ENCODE measurements around the gene TIA1. TPM values are rescaled to one million over a fixed set of nuclear protein-coding genes. Genes with fewer than 3 reads are reported as not detected.
A peak's percentile ranks its signal among the peaks of the same experiment; 100 is the strongest.

TIA1 gene
- total and polyA plus RNA-seq, 4 experiments from 2014 or later: 43.3 to 208 (median 126) TPM

GRCh38 chr2:70247364-70248180 lies 856 bp downstream of the TIA1 start:
- peak overlapping the region; percentile 39 to 89 for H3K4me3 ChIP-seq (ENCODE audit: low read length in 2 of 2)
- H3K4me1 Mint-ChIP-seq: peaks cover 31 to 59% (median 39%) of the 10 kb centered on the region in 4 donors
- H3K9me3 Mint-ChIP-seq: peaks cover 0 to 5% (median 0%) of the 10 kb centered on the region in 8 donors
- H3K4me1 ChIP-seq (ENCODE audit: insufficient read depth, low read length): peaks cover 46% of the 10 kb centered on the region
- ChIA-PET CTCF (ENCODE audit: partially characterized antibody) (interaction anchor here (0.7 kb wide), 1 partner anchor 55 kb away, joined by 3 read pairs; no protein-coding TSS in a partner anchor), POLR2A (ENCODE audit: partially characterized antibody) (interaction anchor here (0.9 to 2.7 kb wide), 13 partner anchors 10 to 333 kb away, joined by 3 to 37 read pairs (median 7); partner anchors contain the start of genes C2orf42, FAM136A, MXD1 and PCYOX1)
- peak overlapping the region; percentile 93 to 99 (median 99) for H3K27ac Mint-ChIP-seq
- H3K36me3 ChIP-seq (ENCODE audit: insufficient read depth, low read length): no peaks in the 10 kb centered on the region
- intact Hi-C loops (cut with micrococcal nuclease): loop anchor here (1.0 to 5.0 kb wide), 8 partner anchors 11 to 355 kb away; partner anchors contain the start of genes PCBP1, PCYOX1, SNRNP27 and SNRPG
- H3K27me3 Mint-ChIP-seq: peaks cover 2 to 4% of the 10 kb centered on the region in 2 donors
- H3K27ac ChIP-seq (ENCODE audit: low read depth, low read length): peak overlapping the region; percentile 95
- H3K36me3 Mint-ChIP-seq: peaks cover 4 to 27% of the 10 kb centered on the region in 2 donors
- no peaks in the 10 kb centered on the region for H3K9me3 ChIP-seq (ENCODE audit: control insufficient read depth in 1 of 2, low read length in 2 of 2)
- DNase-seq: no peak
- peak overlapping the region; percentile 90 to 99 (median 96) for H3K4me3 Mint-ChIP-seq
- H3K27me3 ChIP-seq (ENCODE audit: insufficient read depth, low read length): no peaks in the 10 kb centered on the region

GRCh38 chr2:70243806-70244584 lies 4.4 kb downstream of the TIA1 start:
- ChIA-PET CTCF (ENCODE audit: partially characterized antibody) (interaction anchor here (1.3 kb wide), 1 partner anchor 13 kb away, joined by 3 read pairs; no protein-coding TSS in a partner anchor), POLR2A (ENCODE audit: partially characterized antibody) (interaction anchor here (1.0 to 1.2 kb wide), 2 partner anchors 14 to 53 kb away, joined by 4 to 6 read pairs; partner anchors contain the start of genes C2orf42 and PCYOX1)
- Histone ChIP-seq H3K27me3 (ENCODE audit: insufficient read depth, low read length) (no peaks in the 10 kb centered on the region), H3K9me3 (ENCODE audit: control insufficient read depth in 1 of 2, low read length in 2 of 2) (no peaks in the 10 kb centered on the region), H3K4me1 (ENCODE audit: insufficient read depth, low read length) (peaks cover 66% of the 10 kb centered on the region), H3K27ac (ENCODE audit: low read depth, low read length) (no peak overlapping the region), H3K4me3 (ENCODE audit: low read length in 2 of 2) (no peak overlapping the region), H3K36me3 (ENCODE audit: insufficient read depth, low read length) (peaks cover 4% of the 10 kb centered on the region)
- Mint-ChIP-seq H3K4me1 (peaks cover 33 to 78% (median 53%) of the 10 kb centered on the region in 4 donors), H3K9me3 (peaks cover 0 to 5% (median 0%) of the 10 kb centered on the region in 8 donors), H3K27ac (peak overlapping the region in 4 of 7 donors; percentile 9 to 48 (median 32)), H3K27me3 (peaks cover 2 to 4% of the 10 kb centered on the region in 2 donors), H3K4me3 (peak overlapping the region in 7 of 8 donors; percentile 15 to 66 (median 35)), H3K36me3 (peaks cover 12 to 39% of the 10 kb centered on the region in 2 donors)
- DNase-seq: no peak
- intact Hi-C loops (cut with micrococcal nuclease): no loop called here

GRCh38 chr2:70242552-70242951 lies 5.9 kb downstream of the TIA1 start:
- peaks cover 12 to 28% of the 10 kb centered on the region in 2 donors for H3K36me3 Mint-ChIP-seq
- no peaks in the 10 kb centered on the region for H3K9me3 Mint-ChIP-seq
- no peak for DNase-seq
- no peaks in the 10 kb centered on the region for H3K27me3 Mint-ChIP-seq
- CTCF ChIA-PET (ENCODE audit: partially characterized antibody): no interaction called here
- H3K9me3 ChIP-seq (ENCODE audit: control insufficient read depth in 1 of 2, low read length in 2 of 2): no peaks in the 10 kb centered on the region
- peaks cover 31 to 67% (median 54%) of the 10 kb centered on the region in 4 donors for H3K4me1 Mint-ChIP-seq
- no peaks in the 10 kb centered on the region for H3K27me3 ChIP-seq (ENCODE audit: insufficient read depth, low read length)
- intact Hi-C loops (cut with micrococcal nuclease): no loop called here
- H3K36me3 ChIP-seq (ENCODE audit: insufficient read depth, low read length): peaks cover 4% of the 10 kb centered on the region
- H3K27ac ChIP-seq (ENCODE audit: low read depth, low read length): no peak overlapping the region
- POLR2A ChIA-PET (ENCODE audit: partially characterized antibody): interaction anchor here (1.4 kb wide), 1 partner anchor 156 kb away, joined by 3 read pairs; no protein-coding TSS in a partner anchor
- H3K4me1 ChIP-seq (ENCODE audit: insufficient read depth, low read length): peaks cover 66% of the 10 kb centered on the region
- peak overlapping the region in 2 of 8 donors; percentile 22 to 68 for H3K4me3 Mint-ChIP-seq
- no peak overlapping the region for H3K4me3 ChIP-seq (ENCODE audit: low read length in 2 of 2)
- peak overlapping the region in 4 of 7 donors; percentile 24 to 77 (median 46) for H3K27ac Mint-ChIP-seq

GRCh38 chr2:70241340-70241739 lies 7.1 kb downstream of the TIA1 start:
- H3K4me1 ChIP-seq (ENCODE audit: insufficient read depth, low read length): peaks cover 57% of the 10 kb centered on the region
- H3K36me3 ChIP-seq (ENCODE audit: insufficient read depth, low read length): peaks cover 4% of the 10 kb centered on the region
- Mint-ChIP-seq H3K27ac (peak overlapping the region in 1 of 7 donors; percentile 69), H3K9me3 (no peaks in the 10 kb centered on the region), H3K4me3 (peak overlapping the region in 2 of 8 donors; percentile 13 to 25), H3K27me3 (no peaks in the 10 kb centered on the region), H3K36me3 (peaks cover 12 to 21% of the 10 kb centered on the region in 2 donors), H3K4me1 (peaks cover 26 to 55% (median 46%) of the 10 kb centered on the region in 4 donors)
- no peak overlapping the region for H3K27ac ChIP-seq (ENCODE audit: low read depth, low read length)
- H3K9me3 ChIP-seq (ENCODE audit: control insufficient read depth in 1 of 2, low read length in 2 of 2): no peaks in the 10 kb centered on the region
- no peak for DNase-seq
- H3K27me3 ChIP-seq (ENCODE audit: insufficient read depth, low read length): no peaks in the 10 kb centered on the region
- intact Hi-C loops (cut with micrococcal nuclease): no loop called here
- no peak overlapping the region for H3K4me3 ChIP-seq (ENCODE audit: low read length in 2 of 2)
- ChIA-PET CTCF (ENCODE audit: partially characterized antibody) (interaction anchor here (1.3 kb wide), 1 partner anchor 8 kb away, joined by 3 read pairs; no protein-coding TSS in a partner anchor), POLR2A (ENCODE audit: partially characterized antibody) (interaction anchor here (0.7 to 1.4 kb wide), 2 partner anchors 21 to 155 kb away, joined by 3 read pairs; no protein-coding TSS in a partner anchor)

DNA sequence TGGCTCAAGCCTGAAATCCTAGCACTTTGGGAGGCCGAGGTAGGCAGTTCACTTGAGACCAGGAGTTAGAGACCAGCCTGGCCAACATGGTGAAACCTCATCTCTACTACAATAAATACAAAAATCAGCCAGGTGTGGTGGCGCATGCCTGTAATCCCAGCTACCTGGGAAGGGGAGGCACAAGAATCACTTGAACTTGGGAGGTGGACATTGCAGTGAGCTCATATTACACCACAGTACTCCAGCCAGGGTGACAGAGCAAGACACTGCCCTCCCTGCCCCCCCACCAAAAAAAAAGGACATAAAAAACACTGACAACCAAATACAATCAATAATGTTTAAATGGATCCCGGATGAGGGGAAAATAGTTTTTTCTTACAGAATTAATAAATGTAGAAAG lies 7.8 kb downstream of the TIA1 start:
- intact Hi-C loops (cut with micrococcal nuclease): no loop called here
- peaks cover 22 to 48% (median 40%) of the 10 kb centered on the region in 4 donors for H3K4me1 Mint-ChIP-seq
- no peak for DNase-seq
- POLR2A ChIA-PET (ENCODE audit: partially characterized antibody): no interaction called here
- H3K9me3 ChIP-seq (ENCODE audit: control insufficient read depth in 1 of 2, low read length in 2 of 2): no peaks in the 10 kb centered on the region
- H3K4me3 ChIP-seq (ENCODE audit: low read length in 2 of 2): no peak overlapping the region
- no peaks in the 10 kb centered on the region for H3K9me3 Mint-ChIP-seq
- CTCF ChIA-PET (ENCODE audit: partially characterized antibody): interaction anchor here (1.3 kb wide), 1 partner anchor 9 kb away, joined by 3 read pairs; no protein-coding TSS in a partner anchor
- no peak overlapping the region for H3K27ac ChIP-seq (ENCODE audit: low read depth, low read length)
- peak overlapping the region in 3 of 7 donors; percentile 24 to 46 (median 25) for H3K27ac Mint-ChIP-seq
- peaks cover 5% of the 10 kb centered on the region for H3K36me3 ChIP-seq (ENCODE audit: insufficient read depth, low read length)
- peaks cover 50% of the 10 kb centered on the region for H3K4me1 ChIP-seq (ENCODE audit: insufficient read depth, low read length)
- no peaks in the 10 kb centered on the region for H3K27me3 Mint-ChIP-seq
- no peak overlapping the region for H3K4me3 Mint-ChIP-seq
- H3K36me3 Mint-ChIP-seq: peaks cover 12 to 22% of the 10 kb centered on the region in 2 donors
- H3K27me3 ChIP-seq (ENCODE audit: insufficient read depth, low read length): no peaks in the 10 kb centered on the region

DNA sequence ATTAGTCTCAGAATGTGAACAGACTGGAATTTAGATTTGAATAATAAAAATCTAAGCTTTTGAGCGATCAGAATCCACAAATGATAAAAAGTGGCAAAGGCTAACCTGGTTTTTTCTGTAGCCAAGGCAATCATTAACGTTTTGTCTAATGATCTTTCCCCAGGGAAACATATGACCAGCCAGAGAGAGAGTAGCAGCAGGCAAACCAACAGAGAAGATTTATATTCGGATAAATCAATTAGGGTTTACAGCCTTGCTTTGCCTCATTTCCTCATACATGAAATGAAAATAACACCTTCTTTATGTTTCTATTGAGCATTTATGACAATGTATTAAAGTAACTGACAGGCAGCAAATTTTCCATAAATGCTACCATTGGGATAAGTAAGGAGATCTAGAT lies 14.5 kb downstream of the TIA1 start:
- H3K27me3 Mint-ChIP-seq: no peaks in the 10 kb centered on the region
- intact Hi-C loops (cut with micrococcal nuclease): no loop called here
- H3K27ac Mint-ChIP-seq: peak overlapping the region in 2 of 7 donors; percentile 3 to 4
- no peaks in the 10 kb centered on the region for H3K9me3 ChIP-seq (ENCODE audit: control insufficient read depth in 1 of 2, low read length in 2 of 2)
- peaks cover 17 to 42% of the 10 kb centered on the region in 2 donors for H3K36me3 Mint-ChIP-seq
- ChIA-PET CTCF (ENCODE audit: partially characterized antibody) (no interaction called here), POLR2A (ENCODE audit: partially characterized antibody) (no interaction called here)
- H3K27me3 ChIP-seq (ENCODE audit: insufficient read depth, low read length): no peaks in the 10 kb centered on the region
- no peak overlapping the region for H3K27ac ChIP-seq (ENCODE audit: low read depth, low read length)
- H3K9me3 Mint-ChIP-seq: no peaks in the 10 kb centered on the region
- DNase-seq: no peak
- peaks cover 33% of the 10 kb centered on the region for H3K36me3 ChIP-seq (ENCODE audit: insufficient read depth, low read length)
- no peaks in the 10 kb centered on the region for H3K4me1 ChIP-seq (ENCODE audit: insufficient read depth, low read length)
- H3K4me3 Mint-ChIP-seq: no peak overlapping the region
- no peak overlapping the region for H3K4me3 ChIP-seq (ENCODE audit: low read length in 2 of 2)
- peaks cover 0 to 5% (median 0%) of the 10 kb centered on the region in 4 donors for H3K4me1 Mint-ChIP-seq

All from CD4-positive, alpha-beta memory T cell (primary cell).